ENCODE measurements around the gene AGBL1.

AGBL1 gene

GRCh38 chr15:86333819-86334218 is 254.1 kb downstream of the AGBL1 start:
- DNase-seq: no peak

- no peak for DNase-seq
These were observed 256.5 kb downstream of the AGBL1 start for GRCh38 chr15:86336051-86336788.

- no peak for DNase-seq
These were observed 257.4 kb downstream of the AGBL1 start for GRCh38 chr15:86337071-86337470.

- no peak for DNase-seq
These were observed 267.6 kb downstream of the AGBL1 start for GRCh38 chr15:86347245-86347644.

- DNase-seq: no peak
These were observed 269.9 kb downstream of the AGBL1 start for GRCh38 chr15:86349565-86349964.

- DNase-seq: no peak
These were observed 273.5 kb downstream of the AGBL1 start for GRCh38 chr15:86353213-86353612.

GRCh38 chr15:86355361-86355760 is 275.7 kb downstream of the AGBL1 start:
- no peak for DNase-seq

- no peak for DNase-seq
These were observed 276.1 kb downstream of the AGBL1 start for GRCh38 chr15:86355801-86356200.

GRCh38 chr15:86362555-86362954 is 282.9 kb downstream of the AGBL1 start:
- no peak for DNase-seq

GRCh38 chr15:86373147-86373546 is 293.5 kb downstream of the AGBL1 start:
- DNase-seq: no peak

- DNase-seq: no peak
These were observed 296.1 kb downstream of the AGBL1 start for GRCh38 chr15:86375733-86376280.

GRCh38 chr15:86377914-86378313 is 298.2 kb downstream of the AGBL1 start:
- DNase-seq: no peak

GRCh38 chr15:86382341-86382740 is 302.7 kb downstream of the AGBL1 start:
- DNase-seq: peak; percentile 46

- no peak for DNase-seq
These were observed 303.9 kb downstream of the AGBL1 start for GRCh38 chr15:86383611-86384010.

GRCh38 chr15:86384186-86384585 is 304.5 kb downstream of the AGBL1 start:
- DNase-seq: no peak

- no peak for DNase-seq
These were observed 312.6 kb downstream of the AGBL1 start for GRCh38 chr15:86392296-86392695.

- DNase-seq: no peak
These were observed 313.2 kb downstream of the AGBL1 start for GRCh38 chr15:86392874-86393273.

- DNase-seq: no peak
These were observed 315.2 kb downstream of the AGBL1 start for GRCh38 chr15:86394866-86395265.

- DNase-seq: no peak
These were observed 319.6 kb downstream of the AGBL1 start for GRCh38 chr15:86399041-86399954.

- DNase-seq: no peak
These were observed 323.6 kb downstream of the AGBL1 start for GRCh38 chr15:86403221-86403620.

- DNase-seq: no peak
These were observed 324.4 kb downstream of the AGBL1 start for GRCh38 chr15:86403914-86404583.

GRCh38 chr15:86408261-86408660 is 328.6 kb downstream of the AGBL1 start:
- DNase-seq: no peak

- DNase-seq: no peak
These were observed 332.2 kb downstream of the AGBL1 start for GRCh38 chr15:86411916-86412315.
